HG03097 (cell line): ENCODE data around the gene PKIB.

Source experiments
- ATAC-seq: cut with Tn5 transposase; IDR thresholded peaks from one replicate; pipeline ENCODE4 v1.9.1; 2021; ENCODE audit not compliant: unreplicated experiment, low FRiP score

Gene PKIB

DNA sequence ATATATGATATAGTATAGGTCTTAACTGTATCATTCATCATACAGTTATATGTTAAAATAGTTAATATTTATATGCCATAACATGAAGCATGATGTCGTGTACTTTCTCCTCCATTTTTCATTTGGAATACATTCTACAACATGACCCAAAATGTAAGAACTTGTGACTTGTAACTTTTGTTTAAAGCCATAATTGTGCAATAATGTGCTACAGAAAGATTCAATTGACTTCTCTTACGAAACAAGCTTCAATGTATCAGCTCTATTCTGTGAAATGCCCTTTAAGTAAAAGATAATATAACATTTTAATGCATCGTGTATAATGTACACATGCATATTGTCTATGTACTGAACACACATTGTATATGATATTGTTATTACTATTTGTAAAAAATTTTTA is 92.6 kb downstream of the PKIB start:
- no peak for ATAC-seq

GRCh38 chr6:122704066-122704465 is 93.9 kb downstream of the PKIB start:
- ATAC-seq, result no peak

- ATAC-seq, result no peak
Measured at GRCh38 chr6:122709922-122710512, 99.8 kb downstream of the PKIB start.

DNA sequence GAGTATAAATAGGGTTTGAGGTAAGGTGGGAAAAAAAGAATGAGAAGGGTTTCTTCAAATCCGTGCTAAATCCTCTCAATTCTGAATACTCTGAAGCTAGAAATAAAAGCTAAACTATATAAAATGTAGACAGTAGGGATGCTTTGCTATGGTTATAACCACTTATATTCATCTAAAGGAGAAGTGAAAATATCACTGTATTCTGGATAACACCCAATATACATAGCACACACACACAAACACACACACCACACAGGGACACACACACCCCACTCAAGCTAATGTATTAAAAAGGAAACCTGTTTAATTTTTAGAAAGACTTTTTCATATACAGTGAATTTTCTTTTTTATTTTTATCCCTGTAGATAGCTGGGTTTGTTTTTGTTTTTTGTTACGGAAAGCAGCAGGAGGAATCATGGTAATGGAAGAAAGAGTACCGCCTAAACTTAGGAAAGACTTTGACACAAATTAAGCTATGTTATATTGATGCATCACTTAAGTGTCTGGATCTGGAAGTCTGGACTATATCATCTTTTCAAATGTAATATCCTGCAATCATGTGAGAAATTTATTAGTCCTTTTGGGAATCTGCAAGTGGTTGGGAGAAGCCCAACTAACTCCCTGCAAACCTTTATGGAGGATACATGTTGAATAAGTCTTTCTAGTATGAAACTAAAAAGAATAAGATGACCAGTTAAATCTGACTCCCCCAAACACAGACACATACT is 100.9 kb downstream of the PKIB start:
- no peak for ATAC-seq

DNA sequence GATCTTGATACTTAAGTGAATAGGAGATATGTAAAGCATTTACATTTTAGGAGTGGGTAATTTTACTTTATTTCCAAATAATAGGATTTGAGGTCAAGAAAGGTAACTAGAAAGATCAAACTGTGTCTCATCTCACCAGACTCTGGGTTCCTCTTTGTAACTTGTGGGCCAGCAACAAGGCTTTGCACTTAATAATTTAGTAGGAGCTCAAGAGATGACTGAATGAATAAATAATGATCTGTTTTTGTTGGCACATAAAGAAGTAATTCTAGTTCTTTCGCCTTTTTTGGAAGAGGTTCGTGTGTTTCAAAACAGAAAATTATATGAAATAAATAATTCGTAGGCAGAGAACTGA is 101.9 kb downstream of the PKIB start:
- no peak for ATAC-seq

- ATAC-seq, result no peak
Measured at GRCh38 chr6:122712448-122713137, 102.4 kb downstream of the PKIB start.

DNA sequence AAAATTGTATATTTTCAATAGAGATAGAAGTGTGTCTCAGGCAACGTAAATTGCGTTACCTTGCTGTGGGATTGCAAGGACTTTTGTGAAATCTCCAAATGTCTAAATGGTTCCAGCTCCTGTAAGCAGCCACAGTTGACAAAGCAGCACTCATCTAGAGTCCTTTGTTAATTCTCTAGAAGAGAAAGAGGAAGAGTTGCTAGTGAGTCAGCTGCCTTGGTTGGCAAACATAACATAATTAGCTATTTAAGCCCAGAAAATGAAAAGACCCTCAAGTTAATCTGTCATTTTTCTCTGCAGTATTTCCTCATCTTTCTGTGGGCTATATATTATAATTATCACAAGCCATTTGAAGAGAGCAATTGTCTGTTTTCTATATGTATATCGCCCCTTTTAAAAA is 102.9 kb downstream of the PKIB start:
- ATAC-seq, result no peak

GRCh38 chr6:122714059-122714458 is 103.9 kb downstream of the PKIB start:
- no peak for ATAC-seq

- no peak for ATAC-seq
Measured at GRCh38 chr6:122715725-122716124, 105.5 kb downstream of the PKIB start.

DNA sequence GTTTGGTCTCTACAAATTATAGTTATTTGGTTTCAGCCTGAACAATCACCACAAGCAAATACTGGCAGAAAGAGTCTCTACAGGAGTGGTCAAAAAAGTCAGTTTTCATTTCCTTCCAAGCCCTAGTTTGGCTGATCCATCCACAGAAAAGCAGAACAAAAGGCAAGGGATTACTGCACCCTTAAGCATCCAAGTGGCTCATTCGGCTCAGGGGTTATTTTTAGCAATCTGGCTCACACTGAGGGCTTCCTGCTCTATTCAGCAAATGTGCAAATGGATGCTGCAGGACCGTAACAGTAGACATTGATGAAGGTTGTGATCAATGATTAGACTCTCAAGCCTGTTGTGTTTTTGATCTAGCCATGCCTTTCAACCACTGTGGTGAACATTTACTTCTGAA is 107.1 kb downstream of the PKIB start:
- no peak for ATAC-seq

- no peak for ATAC-seq
Measured at GRCh38 chr6:122718616-122719015, 108.4 kb downstream of the PKIB start.

- ATAC-seq, result no peak
Measured at GRCh38 chr6:122719176-122719575, 109.0 kb downstream of the PKIB start.

DNA sequence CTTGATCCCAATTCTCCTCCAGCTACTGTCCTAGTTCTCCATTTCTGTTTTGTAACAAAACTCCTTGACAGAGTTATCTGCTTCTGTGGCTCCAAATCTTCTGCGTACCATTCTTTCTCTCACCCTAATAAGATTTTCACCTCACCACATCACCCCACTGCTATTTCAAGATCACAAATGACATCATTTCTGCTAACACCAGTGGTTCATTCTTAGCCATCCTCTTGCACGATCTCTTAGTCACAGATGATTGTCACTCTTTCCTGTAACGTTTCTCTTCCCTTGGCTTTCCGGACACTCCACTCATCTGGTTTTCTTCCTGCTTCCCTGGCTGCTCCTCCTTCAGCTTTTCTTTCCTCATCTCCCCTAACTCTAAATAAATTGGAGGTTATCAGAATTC is 112.5 kb downstream of the PKIB start:
- ATAC-seq, result no peak

GRCh38 chr6:122726649-122727048 is 116.4 kb downstream of the PKIB start:
- no peak for ATAC-seq

- ATAC-seq, result no peak
Measured at GRCh38 chr6:122727244-122727643, 117.0 kb downstream of the PKIB start.

DNA sequence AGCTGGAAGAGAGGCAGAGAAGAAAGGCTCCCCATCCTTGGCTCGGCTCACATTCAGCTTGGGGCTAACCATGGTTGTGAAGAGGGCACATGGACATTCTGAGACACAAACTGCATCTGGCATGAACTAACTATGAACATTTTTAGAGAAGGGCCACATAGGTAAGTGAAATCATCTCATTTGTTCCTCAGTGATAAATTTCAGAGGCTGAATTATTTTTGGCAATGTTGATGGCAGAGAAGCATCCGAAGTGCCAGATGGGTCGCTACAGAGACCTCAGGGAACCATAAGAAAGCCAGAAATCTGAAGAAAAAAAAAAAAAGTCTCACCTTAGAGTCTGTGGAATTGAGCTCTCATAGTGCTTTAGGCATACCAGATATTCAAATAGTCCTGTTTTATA is 120.1 kb downstream of the PKIB start:
- ATAC-seq, result no peak

- no peak for ATAC-seq
Measured at GRCh38 chr6:122730775-122731386, 120.7 kb downstream of the PKIB start.

GRCh38 chr6:122733259-122733658 is 123.1 kb downstream of the PKIB start:
- no peak for ATAC-seq

DNA sequence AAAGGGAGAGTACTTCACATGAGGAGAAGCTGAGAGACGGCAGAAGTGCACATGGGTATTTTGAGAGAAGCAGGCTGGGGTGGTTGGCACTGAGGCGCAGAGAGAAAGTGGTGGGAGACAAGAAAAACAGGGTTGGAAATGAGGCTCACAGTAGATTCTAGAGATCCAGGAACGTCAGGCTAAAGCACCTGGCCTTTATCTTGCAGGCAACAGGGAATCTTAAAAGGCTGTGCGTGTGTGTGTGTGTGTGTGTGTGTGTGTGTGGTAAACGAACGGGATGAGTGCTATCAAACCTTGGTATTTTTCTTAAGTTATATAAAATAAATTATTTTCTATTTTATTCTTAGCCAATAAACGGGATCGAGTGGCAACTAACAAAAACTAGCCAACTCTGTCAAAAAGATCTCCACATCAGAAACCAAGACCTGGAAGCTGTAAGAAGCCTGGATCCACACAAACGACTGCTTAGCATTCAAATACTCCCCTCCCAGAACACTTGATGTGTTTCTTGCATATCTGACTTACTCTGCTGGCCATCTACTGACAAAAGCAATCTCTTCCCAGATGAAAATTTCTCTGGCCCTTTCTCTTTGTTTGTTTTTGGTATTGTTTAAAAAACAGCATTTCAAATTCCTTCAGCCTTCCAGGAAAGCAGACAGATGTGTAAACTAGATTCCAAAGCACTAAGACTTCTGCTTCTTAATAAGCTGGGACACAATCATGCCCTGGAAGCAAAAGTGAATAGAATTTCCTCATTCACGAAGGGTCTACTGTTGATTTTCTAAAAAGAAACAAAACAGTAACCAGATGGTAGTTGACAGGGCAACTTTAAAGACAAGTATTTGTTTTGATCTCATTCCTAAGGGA is 124.6 kb downstream of the PKIB start:
- ATAC-seq, result no peak

DNA sequence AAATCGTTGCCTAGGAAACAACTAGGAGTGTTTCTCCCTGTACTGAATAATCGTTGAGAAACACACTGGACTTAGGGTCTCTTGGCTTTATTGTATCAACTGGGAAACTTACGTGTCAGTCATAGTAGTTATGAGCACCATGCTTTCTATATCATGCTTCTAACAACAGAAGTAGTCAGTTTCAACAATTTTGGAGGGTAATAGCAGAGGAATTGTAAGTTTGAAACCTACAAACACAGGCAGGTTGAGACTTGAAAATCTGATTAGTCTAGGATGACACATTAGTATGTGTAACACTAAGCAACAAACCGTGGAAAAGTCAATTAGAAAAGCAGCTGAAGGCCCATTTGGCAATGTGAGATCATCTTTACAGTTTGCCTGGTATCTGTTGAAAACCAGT is 125.4 kb downstream of the PKIB start:
- no peak for ATAC-seq

DNA sequence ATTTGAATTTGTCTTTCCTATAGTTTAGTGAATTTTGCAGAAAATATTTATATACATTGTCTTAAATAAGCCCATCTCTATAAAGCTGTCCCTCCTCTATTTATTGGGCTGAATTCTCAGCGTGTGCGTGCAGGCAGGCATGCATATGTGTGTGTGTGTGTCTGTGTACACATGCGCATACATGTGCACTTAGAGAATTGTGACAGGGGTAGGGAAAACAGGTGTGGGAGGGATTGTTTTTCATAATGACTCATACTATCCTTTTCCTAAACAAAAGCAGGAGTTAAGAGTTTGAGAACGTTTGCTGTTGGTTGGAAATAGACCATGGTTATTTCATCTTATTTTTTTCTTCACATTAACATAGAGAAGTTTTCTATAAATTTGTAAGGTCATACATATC is 126.0 kb downstream of the PKIB start:
- ATAC-seq, result no peak
